ENCODE measurements around the gene AP1S3. TPM values are rescaled to one million over a fixed set of nuclear protein-coding genes. Genes with fewer than 3 reads are reported as not detected.

Gene AP1S3
- total RNA-seq, 1 experiment from 2014 or later = 16.3 TPM

DNA sequence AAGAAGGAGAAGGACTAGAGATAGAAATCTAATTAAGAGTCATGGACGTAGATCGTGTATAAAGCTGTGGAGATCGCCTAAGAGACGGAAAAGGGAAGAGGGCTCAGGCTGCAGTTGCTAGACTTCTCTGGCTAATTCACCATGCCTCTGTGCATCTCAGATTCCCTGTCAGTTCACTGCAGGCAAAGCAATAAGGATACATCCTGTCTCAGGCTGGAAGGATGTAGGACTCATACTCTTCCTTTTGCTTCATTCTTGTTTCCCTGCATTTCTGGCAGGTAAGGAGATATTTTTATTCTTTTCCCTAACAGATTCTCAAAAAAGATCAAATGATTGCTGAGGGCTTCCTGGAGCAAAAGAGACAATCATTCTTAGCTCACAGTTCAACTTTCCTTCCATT, 112.5 kb downstream of the AP1S3 start:
- no peak for DNase-seq (ENCODE audit: low spot score)

DNA sequence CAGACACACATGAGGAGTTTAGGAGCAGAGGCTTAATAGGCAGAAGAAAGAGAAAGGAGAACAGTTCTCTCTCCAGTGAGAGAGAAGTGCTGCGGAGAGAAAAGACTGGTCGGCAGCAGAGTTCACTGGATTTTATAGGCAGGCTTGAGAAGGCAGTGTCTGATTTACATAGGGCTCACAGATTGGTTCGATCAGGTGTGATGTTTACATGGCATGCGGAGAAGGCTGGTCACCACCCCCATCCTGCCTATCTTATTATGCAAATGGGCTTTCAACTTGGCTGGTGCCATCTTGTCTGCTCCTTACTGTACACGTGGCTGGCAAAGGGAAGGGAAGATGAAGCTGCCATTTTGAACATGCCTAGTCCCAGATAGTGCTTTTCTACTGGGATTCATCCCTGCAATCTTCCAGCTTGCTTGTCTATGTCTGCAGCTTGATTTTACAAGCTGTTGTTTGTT, 113.4 kb downstream of the AP1S3 start:
- no peak for DNase-seq (ENCODE audit: low spot score)

DNA sequence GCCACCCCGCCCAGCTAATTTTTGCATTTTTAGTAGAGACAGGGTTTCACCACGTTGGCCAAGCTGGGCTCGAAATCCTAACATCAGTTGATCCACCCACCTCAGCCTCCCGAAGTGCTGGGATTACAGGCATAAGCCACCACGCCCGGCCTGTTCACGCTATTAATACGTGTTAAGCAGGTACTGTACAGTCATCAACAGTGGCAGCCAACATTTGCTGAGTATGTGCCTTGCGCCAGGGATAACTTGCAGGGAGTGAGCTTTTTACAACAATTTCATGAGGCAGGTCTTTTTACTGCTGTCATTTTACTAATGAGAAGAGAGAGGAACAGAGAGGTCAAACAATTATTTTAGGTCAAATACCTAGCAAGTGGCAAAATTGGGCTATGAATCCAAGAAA, 115.2 kb downstream of the AP1S3 start:
- DNase-seq (ENCODE audit: low spot score) = no peak

DNA sequence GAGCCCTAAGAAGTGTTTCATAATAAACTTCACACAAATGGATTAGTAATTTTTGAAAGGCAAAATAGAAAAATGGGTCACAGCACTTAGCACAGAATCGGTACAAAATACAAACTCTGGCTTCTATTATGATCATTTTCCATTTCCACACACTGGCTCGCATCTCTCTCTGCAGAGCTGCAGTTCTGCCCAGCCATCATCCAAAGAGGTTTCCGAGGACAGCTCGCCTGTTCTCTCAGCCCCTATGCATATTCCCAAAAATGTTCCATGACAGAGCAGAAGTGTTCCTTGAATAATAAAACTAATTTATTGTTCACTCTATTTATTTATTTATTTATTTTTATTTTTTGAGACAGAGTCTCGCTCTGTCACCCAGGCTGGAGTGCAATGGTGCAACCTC, 115.6 kb downstream of the AP1S3 start:
- DNase-seq (ENCODE audit: low spot score) = no peak

DNA sequence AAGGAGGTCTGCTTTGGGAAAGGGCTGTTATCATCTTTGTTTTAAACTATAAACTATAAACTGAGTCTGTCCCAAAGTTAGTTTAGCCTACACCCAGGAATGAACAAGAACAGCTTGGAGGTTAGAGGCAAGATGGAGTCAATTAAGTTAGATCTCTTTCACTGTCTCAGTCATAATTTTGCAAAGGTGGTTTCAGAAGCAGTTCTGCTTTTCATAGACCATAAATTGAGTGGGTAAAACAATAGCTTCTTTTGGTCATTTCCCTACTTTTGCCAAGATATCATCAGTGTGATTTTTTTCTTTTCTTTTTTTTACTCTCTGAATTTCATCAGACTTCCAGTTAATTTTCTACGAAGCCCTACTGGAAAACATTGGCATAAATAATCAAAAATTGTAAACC, 117.0 kb downstream of the AP1S3 start:
- DNase-seq (ENCODE audit: low spot score) = no peak

DNA sequence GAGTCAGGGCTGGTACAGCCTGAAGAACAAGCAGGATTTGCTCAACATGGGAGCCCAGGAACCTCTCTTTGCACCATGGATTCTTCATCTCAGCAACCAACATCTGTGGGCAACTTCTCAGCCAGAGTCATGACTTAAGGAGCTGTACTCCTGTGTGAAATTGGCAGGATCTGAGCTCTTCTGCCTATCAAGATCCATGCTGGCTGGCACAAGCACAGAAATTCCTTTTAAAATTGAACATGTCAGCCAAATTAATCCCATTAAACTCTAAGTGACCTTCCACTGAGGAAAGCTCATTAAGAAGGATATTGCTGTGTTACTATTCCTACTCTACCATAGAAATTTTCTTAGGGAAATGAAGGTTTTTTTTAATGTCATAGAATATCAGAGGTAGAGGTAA, 124.7 kb downstream of the AP1S3 start:
- no peak for DNase-seq (ENCODE audit: low spot score)

DNA sequence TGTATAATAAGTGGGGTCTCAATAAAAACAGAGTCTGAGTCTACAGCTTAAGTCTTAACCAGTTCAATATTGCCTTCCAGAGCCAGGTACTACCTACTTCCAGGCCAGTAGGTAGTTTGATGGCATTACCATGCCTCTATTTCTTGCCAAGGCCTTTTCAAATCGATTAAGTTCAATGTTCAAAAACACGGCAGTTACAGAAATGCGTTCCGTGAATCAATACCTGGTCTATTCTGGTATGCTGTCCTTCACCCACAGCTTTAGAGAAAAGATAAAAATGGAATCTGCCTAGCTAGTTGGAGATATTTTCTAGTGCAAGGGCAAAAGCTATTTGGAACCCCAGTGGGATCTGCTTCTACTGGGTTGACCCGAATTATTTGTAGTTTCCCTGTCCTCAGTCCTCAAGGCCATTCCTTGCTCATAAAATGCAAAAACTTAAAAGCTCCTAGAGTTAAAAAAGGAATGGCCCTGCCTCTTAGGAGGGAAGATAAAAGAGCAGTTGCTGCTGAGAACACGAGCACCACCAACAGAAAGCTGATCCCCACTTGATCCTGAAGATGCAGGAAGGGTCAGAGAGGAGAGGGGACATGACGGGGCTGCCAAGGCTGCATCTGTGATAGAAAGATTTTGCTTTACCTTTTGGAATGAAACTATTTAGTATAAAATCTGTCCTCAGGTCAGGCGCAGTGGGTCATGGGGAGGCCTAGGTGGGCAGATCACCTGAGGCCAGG, 125.6 kb downstream of the AP1S3 start:
- no peak for DNase-seq (ENCODE audit: low spot score)

Other genes starting within 250 kb of the AP1S3 start
- gene SCG2, start 235.2 kb downstream of the AP1S3 start, total RNA-seq (2014; rRNA removed; shearing (Covaris generic)) = not detected in 2 replicates
- 56.0 and 77.7 TPM in 2 replicates for gene WDFY1, start 107.8 kb upstream of the AP1S3 start, total RNA-seq (2014; rRNA removed; shearing (Covaris generic))
- gene MRPL44, start 119.9 kb upstream of the AP1S3 start, total RNA-seq (2014; rRNA removed; shearing (Covaris generic)) = 23.1 and 24.4 TPM in 2 replicates
- gene SERPINE2, start 201.7 kb upstream of the AP1S3 start, total RNA-seq (2014; rRNA removed; shearing (Covaris generic)) = 1.9 and 5.6 TPM in 2 replicates

All from HT-29 (cell line).